OCI-LY3 (cell line): ENCODE data around the gene SLC39A1.

ENCODE experiments used
- EZH2phosphoT487 ChIP-seq: fragments of 200-600 bp; shearing (Covaris generic); IDR thresholded peaks from 2 replicates; pipeline ENCODE4 v1.6.1; 2018; ENCODE audit warnings: antibody characterized with exemption, mixed run types, low read depth
- TF ChIP-seq, protein P1 (sequence below): fragments of 200-600, 300-600 bp; sonication (generic); IDR thresholded peaks from 2 replicates; pipeline ENCODE4 v1.5.1; 2014; ENCODE audit warnings: antibody characterized with exemption, low read length, low read depth

DNA sequence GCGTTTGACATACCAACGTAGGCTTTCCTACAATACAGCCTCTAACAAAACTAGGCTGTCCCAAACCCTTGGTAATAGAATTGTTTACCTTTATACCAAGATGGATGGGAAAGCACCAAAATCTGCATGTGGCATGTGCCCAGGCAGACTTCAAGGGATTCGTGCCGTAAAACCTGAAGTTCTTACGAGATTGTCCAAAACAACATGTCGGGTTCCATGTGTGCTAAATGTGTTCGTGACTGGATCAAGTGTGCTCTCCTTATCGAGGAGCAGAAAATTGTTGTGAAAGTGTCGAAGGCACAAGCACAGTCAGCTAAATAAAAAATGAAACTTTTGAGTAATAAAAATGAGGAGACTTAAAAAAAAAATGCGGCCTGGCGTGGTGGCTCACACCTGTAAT is 32.3 kb upstream of the SLC39A1 start:
- TF ChIP-seq, protein P1, sequence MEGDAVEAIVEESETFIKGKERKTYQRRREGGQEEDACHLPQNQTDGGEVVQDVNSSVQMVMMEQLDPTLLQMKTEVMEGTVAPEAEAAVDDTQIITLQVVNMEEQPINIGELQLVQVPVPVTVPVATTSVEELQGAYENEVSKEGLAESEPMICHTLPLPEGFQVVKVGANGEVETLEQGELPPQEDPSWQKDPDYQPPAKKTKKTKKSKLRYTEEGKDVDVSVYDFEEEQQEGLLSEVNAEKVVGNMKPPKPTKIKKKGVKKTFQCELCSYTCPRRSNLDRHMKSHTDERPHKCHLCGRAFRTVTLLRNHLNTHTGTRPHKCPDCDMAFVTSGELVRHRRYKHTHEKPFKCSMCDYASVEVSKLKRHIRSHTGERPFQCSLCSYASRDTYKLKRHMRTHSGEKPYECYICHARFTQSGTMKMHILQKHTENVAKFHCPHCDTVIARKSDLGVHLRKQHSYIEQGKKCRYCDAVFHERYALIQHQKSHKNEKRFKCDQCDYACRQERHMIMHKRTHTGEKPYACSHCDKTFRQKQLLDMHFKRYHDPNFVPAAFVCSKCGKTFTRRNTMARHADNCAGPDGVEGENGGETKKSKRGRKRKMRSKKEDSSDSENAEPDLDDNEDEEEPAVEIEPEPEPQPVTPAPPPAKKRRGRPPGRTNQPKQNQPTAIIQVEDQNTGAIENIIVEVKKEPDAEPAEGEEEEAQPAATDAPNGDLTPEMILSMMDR: no peak
- TF ChIP-seq EZH2phosphoT487: no peak
